HEK293T (cell line): ENCODE measurements around the gene HGD.

Experiments
- BHLHE40 ChIP-seq: fragments of 450-650 bp; IDR thresholded peaks from 2 replicates; pipeline ENCODE4 v1.6.1; 2016; ENCODE audit warnings: mild to moderate bottlenecking, moderate library complexity, borderline replicate concordance
- ELF4 ChIP-seq: fragments of 450-650 bp; IDR thresholded peaks from 2 replicates; pipeline ENCODE4 v1.6.1; 2017; ENCODE audit warnings: antibody characterized with exemption
- FOXM1 ChIP-seq: fragments of 450-650 bp; IDR thresholded peaks from 2 replicates; pipeline ENCODE4 v1.6.1; 2017; ENCODE audit warnings: mild to moderate bottlenecking, borderline replicate concordance
- SP1 ChIP-seq: fragments of 450-650 bp; IDR thresholded peaks from 2 replicates; pipeline ENCODE4 v1.6.1; 2017
- SUZ12 ChIP-seq: fragments of 450-650 bp; IDR thresholded peaks from 2 replicates; pipeline ENCODE4 v1.6.1; 2016; ENCODE audit warnings: mild to moderate bottlenecking
- TARDBP ChIP-seq: fragments of 450-650 bp; IDR thresholded peaks from 2 replicates; pipeline ENCODE4 v1.6.1; 2016

DNA sequence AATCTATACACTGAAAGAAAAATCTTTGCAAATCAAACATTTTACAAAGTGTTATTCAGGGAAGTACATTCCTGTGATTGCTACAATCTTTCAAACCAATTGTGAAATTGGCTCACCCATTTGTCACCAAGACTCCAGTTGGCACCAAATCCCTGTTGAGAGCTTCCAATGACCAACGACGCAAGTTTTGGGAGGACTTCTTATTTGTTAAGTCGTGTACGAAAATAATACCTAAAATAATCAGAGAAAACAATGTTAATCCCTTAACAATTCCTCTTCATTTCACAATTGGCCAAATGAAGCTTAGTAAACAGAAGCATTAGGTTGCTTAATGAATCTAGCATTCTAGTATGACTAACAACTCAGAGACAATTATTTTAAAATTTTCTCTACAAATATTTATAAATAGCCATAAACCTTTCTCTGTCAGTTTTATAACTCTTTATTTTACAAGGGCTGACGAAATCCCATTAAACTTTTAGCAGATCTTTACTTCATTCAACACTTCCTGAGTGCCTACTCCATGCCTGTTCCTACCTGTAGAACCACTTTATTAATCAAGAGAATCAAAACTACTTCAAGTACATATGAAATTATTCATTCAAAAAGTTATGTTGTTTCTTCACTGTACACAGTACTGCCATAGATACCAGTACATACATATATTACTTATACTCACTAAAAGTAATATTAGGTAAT, 24.0 kb upstream of the HGD start:
- TF ChIP-seq ELF4 (no peak), BHLHE40 (no peak), SP1 (no peak), TARDBP (no peak), SUZ12 (no peak), FOXM1 (no peak)
